Right hindlimb (tissue), 1 donor: Measurements from ENCODE around the gene MTHFSD.

Experiments
- DNase-seq: peaks from one replicate; pipeline ENCODE4 v3.0.0-alpha.2; 2018

MTHFSD gene

GRCh38 chr16:86569701-86570447 lies 14.8 kb upstream of the MTHFSD start:
- no peak for DNase-seq

- DNase-seq = no peak
These were observed 13.9 kb upstream of the MTHFSD start for GRCh38 chr16:86568677-86569623.

GRCh38 chr16:86567701-86568581 lies 12.9 kb upstream of the MTHFSD start:
- no peak for DNase-seq

DNA sequence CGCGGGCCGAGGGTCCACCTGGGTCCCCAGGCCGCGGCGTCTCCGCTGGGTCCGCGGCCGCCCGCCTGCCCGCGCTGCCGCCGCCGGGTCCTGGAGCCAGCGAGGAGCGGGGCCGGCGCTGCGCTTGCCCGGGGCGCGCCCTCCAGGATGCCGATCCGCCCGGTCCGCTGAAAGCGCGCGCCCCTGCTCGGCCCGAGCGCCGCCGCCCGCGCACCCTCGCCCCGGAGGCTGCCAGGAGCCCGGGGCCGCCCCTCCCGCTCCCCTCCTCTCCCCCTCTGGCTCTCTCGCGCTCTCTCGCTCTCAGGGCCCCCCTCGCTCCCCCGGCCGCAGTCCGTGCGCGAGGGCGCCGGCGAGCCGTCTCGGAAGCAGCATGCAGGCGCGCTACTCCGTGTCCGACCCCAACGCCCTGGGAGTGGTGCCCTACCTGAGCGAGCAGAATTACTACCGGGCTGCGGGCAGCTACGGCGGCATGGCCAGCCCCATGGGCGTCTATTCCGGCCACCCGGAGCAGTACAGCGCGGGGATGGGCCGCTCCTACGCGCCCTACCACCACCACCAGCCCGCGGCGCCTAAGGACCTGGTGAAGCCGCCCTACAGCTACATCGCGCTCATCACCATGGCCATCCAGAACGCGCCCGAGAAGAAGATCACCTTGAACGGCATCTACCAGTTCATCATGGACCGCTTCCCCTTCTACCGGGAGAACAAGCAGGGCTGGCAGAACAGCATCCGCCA lies 12.1 kb upstream of the MTHFSD start:
- peak; percentile 61 for DNase-seq

- peak; percentile 94 for DNase-seq
These were observed 11.5 kb upstream of the MTHFSD start, which contains the start of gene FOXC2 for GRCh38 chr16:86566601-86566965. FOXC2 (plus strand) TSS chr16:86566829; CDS start chr16:86567336, 507 bp downstream.

GRCh38 chr16:86565644-86566511 lies 10.8 kb upstream of the MTHFSD start:
- DNase-seq = peak; percentile 20

DNA sequence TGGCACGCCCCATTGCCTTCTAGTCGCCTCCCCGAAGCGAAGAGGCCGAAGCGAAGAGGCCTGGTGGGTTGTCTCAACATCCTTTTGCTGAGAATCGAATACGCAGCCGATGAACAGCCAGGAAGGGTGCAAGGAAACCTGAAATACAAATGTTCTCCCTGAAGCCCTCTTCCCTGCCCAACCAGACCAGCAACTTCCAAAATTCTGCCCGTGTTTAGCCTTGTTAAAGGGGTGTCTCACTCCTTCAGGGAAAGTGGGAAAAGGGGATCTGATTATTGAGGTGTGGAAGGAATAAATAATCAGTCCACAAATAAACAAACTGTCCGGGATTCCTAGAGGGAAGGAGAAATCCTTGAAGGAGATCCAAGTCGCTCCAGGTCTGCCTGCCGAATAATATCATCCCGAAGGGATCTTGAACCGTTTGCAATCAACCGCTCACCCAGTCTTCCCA lies 10.2 kb upstream of the MTHFSD start:
- peak; percentile 17 for DNase-seq

- DNase-seq = peak; percentile 89
These were observed 8.7 kb upstream of the MTHFSD start for GRCh38 chr16:86563469-86564345.

DNA sequence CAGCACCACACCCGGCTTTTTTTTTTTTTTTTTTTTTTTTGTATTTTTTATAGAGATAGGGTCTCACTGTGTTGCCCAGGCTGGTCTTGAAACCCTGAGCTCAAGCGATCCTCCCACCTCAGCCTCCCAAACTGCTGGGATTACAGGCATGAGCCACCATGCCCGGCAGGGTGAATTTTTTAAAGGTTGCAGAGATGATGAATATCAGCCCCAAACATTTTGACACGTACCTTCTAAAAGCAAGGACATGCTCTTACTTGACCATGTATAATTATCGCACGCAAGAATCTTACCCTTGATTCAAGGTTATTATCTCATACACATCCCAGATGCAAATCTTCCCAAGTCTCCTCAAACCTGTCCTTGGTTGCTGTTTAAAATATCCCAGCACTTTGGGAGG lies 7.3 kb upstream of the MTHFSD start:
- no peak for DNase-seq

DNA sequence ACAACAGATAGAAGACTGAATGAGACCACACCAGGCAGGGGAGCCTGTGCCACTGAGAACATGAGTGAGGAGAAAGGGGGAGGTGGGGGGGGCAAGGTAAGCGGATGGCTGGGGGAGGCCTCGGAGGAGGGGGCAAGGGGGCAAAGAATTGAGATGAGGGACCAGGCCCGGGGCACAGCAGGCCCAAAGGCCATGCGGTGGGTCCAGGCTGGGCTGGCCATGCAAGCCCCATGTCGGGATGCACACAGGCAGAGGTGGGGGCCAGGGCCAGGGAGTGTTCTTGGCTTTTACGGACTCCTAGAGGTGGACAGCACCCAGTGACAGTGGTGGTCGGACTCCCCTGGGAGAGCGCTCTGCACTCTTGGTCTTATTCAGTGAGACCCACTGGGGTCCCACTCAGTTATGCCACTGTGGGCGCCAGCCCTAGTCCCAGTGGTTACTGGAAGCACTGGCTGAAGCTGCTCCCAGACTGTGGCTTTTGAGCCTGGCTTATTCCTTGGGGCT lies 4.8 kb upstream of the MTHFSD start:
- peak; percentile 18 for DNase-seq

DNA sequence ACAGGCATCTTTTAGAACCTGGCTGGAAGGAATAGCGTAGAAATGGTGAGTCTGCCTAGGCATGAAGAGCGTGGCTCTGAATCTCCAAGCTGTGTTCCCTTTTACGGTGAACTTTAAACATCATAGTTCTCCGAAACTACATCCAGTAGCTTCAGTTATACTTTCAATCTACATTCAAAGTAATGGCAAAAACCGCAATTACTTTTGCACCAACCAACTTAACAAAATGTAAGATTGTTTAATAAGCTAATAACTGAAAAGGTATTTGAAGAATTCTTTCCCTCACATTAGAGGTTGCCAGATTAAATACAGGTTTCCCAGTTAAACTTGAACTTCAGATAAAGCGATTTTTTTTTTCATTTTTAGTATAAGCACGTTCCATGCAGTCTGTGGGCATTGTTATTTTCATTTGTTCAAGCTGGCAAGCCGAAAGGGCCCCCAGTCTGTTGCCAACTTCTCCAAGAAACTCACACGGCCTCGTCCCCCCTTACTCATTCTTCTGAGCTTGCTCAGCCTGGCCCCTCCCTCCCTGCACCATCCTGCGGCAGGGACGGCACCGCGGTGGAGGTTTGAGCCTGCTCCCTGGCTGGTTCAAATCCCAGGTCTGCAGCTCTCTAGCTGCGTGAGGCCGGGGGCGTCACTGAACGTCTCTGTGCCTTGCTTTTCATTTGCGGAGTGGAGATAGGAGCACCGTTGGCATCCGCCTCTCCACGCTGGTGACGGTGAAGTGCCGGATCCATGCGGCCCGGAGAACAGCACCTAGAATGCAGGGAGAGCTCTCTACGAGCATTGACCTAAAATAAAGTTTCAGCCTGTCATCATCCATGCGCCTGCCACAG lies 3.5 kb upstream of the MTHFSD start:
- no peak for DNase-seq

- DNase-seq = no peak
These were observed 2.6 kb upstream of the MTHFSD start for GRCh38 chr16:86557587-86557986.

- no peak for DNase-seq
These were observed 1.5 kb upstream of the MTHFSD start for GRCh38 chr16:86556576-86556975.

- DNase-seq = peak; percentile 17
These were observed 655 bp upstream of the MTHFSD start for GRCh38 chr16:86555704-86556075.

- DNase-seq = no peak
These were observed 477 bp downstream of the MTHFSD start for GRCh38 chr16:86554599-86554916.

GRCh38 chr16:86553356-86553755 lies 1.7 kb downstream of the MTHFSD start:
- no peak for DNase-seq

DNA sequence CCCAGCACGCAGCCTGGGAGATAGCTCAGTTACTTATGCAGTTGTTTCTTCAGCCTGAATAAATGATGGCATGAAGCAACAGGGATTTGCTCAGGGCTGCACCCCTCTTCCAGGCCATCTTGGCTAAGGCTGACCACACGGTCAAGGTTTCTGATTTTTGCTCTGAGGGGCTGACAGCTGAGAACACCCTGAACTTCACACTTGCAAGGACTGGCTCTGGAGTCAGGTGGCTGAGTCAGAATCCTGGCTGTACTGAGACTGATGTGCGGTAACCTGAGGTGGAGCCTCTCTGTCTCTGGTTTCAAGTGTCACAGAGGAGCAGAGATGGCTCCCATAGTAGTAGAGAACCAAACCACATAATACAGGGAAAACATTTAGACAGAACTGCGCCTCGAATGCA lies 4.8 kb downstream of the MTHFSD start:
- DNase-seq = no peak

DNA sequence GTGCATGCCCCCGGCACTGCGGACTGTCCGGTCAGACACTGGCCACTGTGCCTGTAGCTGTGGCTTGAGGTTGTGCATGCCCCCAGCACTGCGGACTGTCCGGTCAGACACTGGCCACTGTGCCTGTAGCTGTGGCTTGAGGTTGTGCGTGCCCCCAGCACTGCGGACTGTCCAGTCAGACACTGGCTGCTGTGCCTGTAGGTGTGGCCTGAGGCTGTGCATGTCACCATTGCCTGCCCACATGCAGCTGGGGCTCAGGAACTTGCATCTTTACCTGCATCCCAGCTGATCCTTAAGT lies 5.2 kb downstream of the MTHFSD start:
- no peak for DNase-seq
